GM10847 (cell line): ENCODE results near the gene MMP15.

Experiments
- POLR2A ChIP-seq: IDR thresholded peaks from 2 replicates; pipeline ENCODE4 v1.6.1; 2011; ENCODE audit not compliant: insufficient read length; ENCODE audit errors: extremely low read depth

Gene MMP15

DNA sequence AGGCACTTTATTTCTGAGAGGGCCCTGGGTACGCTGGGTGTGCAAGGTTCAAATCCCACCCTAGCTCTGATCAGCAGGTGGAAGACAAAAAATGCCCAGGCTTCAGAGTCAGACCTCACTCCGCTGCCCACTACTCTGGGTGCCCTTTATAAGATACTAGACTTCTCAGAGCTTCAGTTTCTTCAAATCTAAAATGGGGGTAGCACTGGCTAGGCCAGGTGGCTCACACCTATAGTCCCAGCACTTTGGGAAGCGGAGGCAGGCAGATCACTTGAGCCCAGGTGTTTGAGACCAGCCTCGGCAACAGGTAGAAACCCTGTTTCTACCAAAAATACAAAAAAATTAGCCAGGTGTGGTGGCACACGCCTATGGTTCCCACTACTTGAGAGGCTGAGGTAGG lies 22.6 kb upstream of the MMP15 start:
- no peak for TF ChIP-seq POLR2A

GRCh38 chr16:58009856-58010416 lies 15.6 kb upstream of the MMP15 start:
- no peak for TF ChIP-seq POLR2A

DNA sequence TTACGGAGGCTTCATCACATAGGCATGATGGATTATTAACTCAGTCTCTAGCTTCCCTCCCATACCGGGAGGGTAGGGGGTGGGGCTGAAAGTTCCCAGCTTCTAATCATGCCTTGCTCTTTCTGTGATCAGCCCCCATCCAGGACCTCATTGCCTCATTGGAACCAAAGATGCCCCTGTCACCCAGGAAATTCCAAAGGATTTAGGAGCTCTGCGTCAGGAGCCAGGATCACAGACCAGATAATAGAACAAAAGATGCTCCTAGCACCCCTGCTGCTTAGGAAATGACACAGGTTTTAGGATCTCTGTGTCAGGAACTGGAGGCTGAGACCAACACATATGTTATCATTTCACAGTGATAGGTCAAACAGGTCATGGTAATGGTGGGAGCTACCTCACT lies 14.7 kb upstream of the MMP15 start:
- TF ChIP-seq POLR2A, result no peak

GRCh38 chr16:58011652-58012051 lies 13.9 kb upstream of the MMP15 start:
- no peak for TF ChIP-seq POLR2A

GRCh38 chr16:58012481-58012880 lies 13.1 kb upstream of the MMP15 start:
- TF ChIP-seq POLR2A, result no peak

DNA sequence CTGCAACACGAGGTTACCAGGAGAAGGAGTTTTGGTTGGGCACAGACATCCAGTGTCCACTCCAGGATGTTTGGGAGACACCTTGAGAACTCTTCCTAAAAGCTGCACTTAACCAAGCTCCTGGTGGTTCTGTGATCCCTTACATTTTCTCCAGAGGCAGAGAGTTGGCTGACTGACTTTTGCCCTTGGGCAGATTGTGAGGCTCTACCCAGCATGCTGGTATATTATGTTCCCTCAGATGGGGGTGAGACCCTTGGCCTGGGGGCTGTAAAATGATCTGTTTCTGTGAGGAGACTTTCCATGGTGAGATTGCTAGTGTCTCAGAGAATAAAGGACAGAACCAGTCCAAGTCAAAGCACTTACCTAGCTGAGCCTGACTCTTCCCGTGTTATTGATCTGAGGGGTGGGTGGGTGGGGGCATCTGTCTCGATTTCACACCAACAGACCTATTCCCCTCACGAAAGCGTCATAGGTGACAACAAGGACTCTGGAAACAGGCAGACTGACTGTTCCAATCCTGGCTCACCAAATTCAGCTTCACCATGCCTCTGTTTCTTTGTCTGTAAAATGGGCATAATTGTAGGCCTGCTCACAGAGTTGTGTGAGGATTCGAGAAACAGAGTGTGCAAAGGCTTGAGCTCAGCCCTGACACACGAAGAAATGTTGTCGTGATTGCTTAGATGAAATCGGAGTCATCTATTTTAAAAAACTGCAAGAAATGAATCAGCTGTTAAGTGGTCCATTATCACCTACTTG lies 12.2 kb upstream of the MMP15 start:
- no peak for TF ChIP-seq POLR2A

DNA sequence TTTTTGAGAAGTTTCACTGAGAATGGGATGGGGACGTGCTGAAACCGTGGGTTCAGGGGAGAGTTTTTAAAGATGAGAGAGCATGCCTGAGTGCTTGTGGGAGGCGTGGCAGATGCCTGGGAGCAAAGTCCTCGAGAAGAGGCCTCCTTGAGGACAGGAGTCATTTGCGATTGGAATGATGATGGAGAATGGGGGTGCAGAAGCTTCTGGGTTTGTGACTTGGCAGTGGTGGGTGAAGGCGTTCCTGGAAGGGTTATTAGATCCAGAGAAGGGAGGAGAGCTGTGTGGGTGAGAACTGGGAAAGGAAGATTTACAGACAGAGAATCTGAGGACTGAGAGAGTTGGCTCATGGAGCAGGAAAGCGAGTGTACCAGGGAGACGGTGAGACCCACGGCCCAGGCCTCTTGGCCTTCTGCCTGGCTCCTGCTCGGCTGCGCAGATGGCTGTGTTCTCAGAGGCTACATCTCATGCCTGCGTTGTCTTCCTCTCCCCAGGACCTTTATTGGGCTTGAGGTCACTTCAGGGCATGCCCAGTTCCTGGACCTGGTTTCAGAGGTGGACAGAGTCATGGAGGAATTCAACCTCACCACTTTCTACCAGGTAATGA lies 8.6 kb upstream of the MMP15 start:
- no peak for TF ChIP-seq POLR2A

DNA sequence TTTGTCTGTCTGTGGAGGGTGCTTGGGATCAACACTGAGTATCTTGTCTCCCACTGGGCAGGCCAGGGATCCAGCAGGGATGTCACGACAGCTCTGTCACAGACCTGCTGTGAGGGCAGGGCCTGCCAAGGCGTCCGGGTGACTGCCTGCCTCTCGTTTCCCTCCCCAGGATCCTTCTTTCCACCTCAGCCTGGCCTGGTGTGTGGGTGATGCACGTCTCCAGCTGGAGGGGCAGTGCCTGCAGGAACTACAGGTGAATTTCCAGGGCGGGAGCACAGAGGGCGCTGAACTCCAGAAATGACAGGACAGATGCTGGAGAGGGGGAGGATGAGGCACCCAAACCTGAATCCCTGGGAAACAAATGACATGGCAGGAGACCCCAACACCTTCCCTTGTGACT lies 6.8 kb upstream of the MMP15 start:
- no peak for TF ChIP-seq POLR2A

GRCh38 chr16:58019866-58020538 lies 5.6 kb upstream of the MMP15 start:
- TF ChIP-seq POLR2A, result no peak

DNA sequence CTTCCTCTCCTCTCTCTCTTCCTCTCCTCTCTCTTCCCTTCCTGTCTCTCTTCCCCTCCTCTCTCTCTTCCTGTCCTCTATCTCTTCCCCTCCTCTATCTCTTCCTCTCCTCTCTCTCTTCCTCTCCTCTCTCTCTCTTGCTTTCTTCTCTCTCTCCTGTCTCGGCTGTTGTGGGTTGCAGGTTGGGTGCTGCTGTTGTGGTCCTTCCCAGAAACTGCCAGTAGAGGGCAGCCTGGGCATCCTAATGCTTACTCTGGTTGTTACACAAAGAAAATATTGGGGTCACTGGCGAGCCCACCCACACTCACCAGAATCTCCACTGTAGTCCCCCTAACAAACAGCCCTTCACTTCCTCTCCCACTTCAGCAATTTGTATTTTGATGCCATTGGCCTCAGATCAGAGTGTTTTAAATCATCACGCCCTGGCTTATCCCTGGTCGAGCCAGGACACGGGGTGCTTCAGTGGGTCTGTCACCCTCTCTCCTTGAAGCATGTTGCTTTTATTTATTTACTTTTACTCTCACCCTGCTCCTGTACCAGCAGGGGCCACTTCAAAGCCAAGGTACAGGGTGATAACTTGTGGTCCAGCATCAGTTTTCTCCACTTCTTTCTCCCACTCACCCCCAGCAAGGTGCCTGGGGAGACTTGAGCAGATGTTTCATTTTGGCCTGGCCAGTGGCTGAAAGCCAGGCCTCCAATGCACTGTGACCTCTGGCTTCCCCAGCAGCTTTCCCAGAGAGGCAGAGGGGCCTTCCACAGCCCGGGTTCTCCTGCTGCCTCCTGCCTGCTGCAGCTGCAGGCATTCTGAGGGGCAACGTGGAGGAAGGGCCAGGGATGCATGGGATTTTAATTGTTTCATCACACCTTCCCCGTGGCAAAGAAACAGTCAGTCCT lies 4.7 kb upstream of the MMP15 start:
- no peak for TF ChIP-seq POLR2A

DNA sequence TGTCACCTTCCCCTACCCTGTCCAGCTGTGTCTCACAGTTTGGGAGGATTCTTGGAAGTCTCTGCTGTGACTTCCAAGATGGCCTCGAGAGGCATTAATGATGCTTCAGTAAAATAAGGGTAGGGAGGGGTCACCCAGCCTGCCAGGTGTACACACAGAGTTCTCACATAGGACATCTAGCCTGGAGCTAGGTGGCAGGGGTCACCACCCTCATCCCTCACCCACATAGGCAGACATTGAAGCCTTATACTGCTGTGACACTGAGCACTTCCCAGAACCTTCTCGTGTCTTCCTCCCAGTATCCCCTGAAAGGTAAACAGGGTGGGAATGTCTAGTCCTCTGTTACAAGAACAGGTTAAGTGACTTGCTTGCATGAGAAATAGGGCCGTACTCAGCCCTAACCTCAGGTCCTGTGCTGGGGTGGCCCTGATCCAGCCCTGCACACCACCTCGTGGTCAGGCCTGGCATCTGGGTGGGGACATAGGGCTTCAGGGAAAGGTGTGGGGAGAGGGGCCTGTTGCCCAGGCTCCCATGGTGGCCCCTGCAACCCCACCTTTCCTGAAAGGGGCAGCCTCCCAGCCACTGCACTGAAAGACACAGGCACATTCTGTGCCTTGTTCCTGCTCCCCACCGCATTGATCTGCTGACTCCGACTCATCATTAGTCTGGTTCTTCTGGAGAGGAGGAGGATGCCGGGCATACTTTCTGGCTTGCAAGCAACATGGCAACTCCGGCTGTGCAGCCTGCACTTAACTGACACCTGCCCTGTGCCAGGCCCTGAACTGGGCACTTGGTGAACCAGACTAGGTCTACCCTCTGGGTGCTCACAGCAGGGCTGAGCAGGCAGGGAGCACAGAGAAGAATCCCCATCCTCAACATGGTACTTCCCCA lies 3.6 kb upstream of the MMP15 start:
- TF ChIP-seq POLR2A, result no peak

- no peak for TF ChIP-seq POLR2A
Observed at GRCh38 chr16:58022601-58023371, 2.8 kb upstream of the MMP15 start.
